Testis (tissue), 3 donors: ENCODE results near the gene PSMD1. TPM values are rescaled to one million over a fixed set of nuclear protein-coding genes. Genes with fewer than 3 reads are reported as not detected.

Source experiments
- DNase-seq: peaks from one replicate; pipeline ENCODE4 v3.0.0-alpha.2; 2019
- H3K27ac ChIP-seq, 2 donors: fragments of 200-600 bp; sonication (generic); one replicate each; pipeline ENCODE4 v1.5.1; 2019
- H3K27me3 ChIP-seq: fragments of 200-600 bp; sonication (generic); one replicate; pipeline ENCODE4 v1.5.1; 2019
- H3K36me3 ChIP-seq: fragments of 200-600 bp; sonication (generic); one replicate; pipeline ENCODE4 v1.5.1; 2017; ENCODE audit warnings: low read depth; ENCODE audit errors: missing control alignments
- H3K4me1 ChIP-seq: fragments of 200-600 bp; sonication (generic); one replicate; pipeline ENCODE4 v1.5.1; 2019
- H3K4me3 ChIP-seq, 2 donors: fragments of 200-600 bp; sonication (generic); one replicate each; pipeline ENCODE4 v1.5.1; 2017 to 2019
- H3K9me3 ChIP-seq: fragments of 200-600 bp; sonication (generic); one replicate; pipeline ENCODE4 v1.5.1; 2017
- CTCF ChIP-seq, 3 experiments: fragments of 450-650 bp in 2 of 3; fragments of 200-600 bp in 1 of 3; sonication (generic) in 1 of 3; IDR thresholded peaks; one replicate each; pipeline ENCODE4 v1.5.1; 2016 to 2019; ENCODE audit warnings: antibody characterized with exemption in 3 of 3, mild to moderate bottlenecking in 2 of 3, moderate library complexity in 1 of 3
- POLR2A ChIP-seq: fragments of 450-650 bp; IDR thresholded peaks from one replicate; pipeline ENCODE4 v1.6.1; 2017; ENCODE audit warnings: antibody characterized with exemption, mild to moderate bottlenecking, moderate library complexity
- WGBS, 2 donors: methylation state at CpG; one replicate each; pipeline ENCODE4 v1.1.5; 2018; 5-methylcytosine and 5-hydroxymethylcytosine counted together
- intact Hi-C: fragments of 100-400 bp; cut with DNase I; formaldehyde crosslinking; loops from one replicate; pipeline ENCODE4 v1.15.1; 2023; ENCODE audit warnings: low total_unique reads
- polyA plus RNA-seq: library from polyadenylated mRNA; stranded (reverse); fragments of 350-450 nt; fragmentation: Illumina TruSeq; extraction: RNeasy Lipid Tissue Mini Kit (QIAGEN cat#74804); gene quantifications from one replicate; pipeline ENCODE4 v1.2.3, GENCODE V29; 2014; ENCODE audit warnings: low read depth, low replicate concordance; ENCODE audit not compliant: insufficient read depth
- total RNA-seq, 2 donors: library from RNA; depleted of rRNA; stranded (reverse); fragments of >200 nt; gene quantifications; one replicate each; pipeline ENCODE4 v1.2.3, GENCODE V29; 2016

PSMD1 gene
- total and polyA plus RNA-seq, 3 donors from 2014 or later = 60.8 to 69.6 (median 66.8) TPM

DNA sequence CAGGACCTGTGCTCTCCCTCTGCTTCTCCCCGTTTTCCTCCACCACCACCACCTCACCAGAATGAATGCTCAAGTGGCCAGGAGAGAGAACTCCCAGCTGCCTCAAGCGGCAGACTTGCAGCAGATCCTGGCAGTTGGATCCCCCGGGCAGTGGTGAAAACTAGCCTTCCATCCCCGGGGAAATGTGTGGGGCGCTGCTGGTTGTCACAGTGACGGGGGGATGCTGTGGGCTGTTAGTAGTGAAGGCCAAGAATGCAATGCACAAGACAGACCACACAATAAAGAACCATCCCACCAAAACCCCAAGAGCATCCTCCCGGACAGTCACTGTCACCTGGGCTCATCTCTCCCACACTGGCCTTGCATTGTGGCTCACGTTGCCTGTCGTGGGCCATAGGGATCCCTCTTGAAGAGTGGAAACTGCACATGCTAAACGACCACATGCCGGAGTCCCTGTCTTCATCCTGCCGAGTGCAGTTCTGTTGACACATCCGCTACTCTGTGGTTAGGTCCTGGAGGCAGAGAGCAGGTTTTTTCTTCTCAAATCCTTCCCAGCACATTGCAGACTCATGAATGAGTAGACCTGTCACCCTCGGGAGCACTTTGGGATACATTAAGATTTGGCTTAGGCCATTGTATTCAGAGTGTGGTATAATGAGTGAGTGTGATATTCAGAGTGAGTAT lies 47.3 kb upstream of the PSMD1 start:
- Histone ChIP-seq H3K27me3 (no peaks in the 10 kb centered on the region), H3K27ac (no peak overlapping the region), H3K9me3 (no peaks in the 10 kb centered on the region), H3K4me1 (no peaks in the 10 kb centered on the region), H3K4me3 (no peak overlapping the region), H3K36me3 (no peaks in the 10 kb centered on the region)
- WGBS, 2 donors = 66 to 73% methylated on average over 8 to 14 of the region's 14 CpGs
- DNase-seq = no peak
- TF ChIP-seq CTCF (IDR thresholded peaks at IDR 0.05) = no peak
- TF ChIP-seq POLR2A = no peak
- intact Hi-C loops = no loop called here

- no peaks in the 10 kb centered on the region for H3K9me3 ChIP-seq
- H3K4me1 ChIP-seq = no peaks in the 10 kb centered on the region
- WGBS, 2 donors = 61 to 64% methylated on average over 2 of the region's 2 CpGs
- H3K36me3 ChIP-seq = no peaks in the 10 kb centered on the region
- no peak for DNase-seq
- no peak overlapping the region for H3K27ac ChIP-seq
- H3K27me3 ChIP-seq = no peaks in the 10 kb centered on the region
- TF ChIP-seq CTCF (IDR thresholded peaks at IDR 0.05) = no peak
- no peak for TF ChIP-seq POLR2A
- no peak overlapping the region for H3K4me3 ChIP-seq
- intact Hi-C loops = no loop called here
These were observed 46.4 kb upstream of the PSMD1 start for GRCh38 chr2:231010201-231010730.

- intact Hi-C loops = no loop called here
- WGBS, 2 donors = 0 to 58% methylated on average over 1 to 2 of the region's 2 CpGs
- Histone ChIP-seq H3K27ac (no peak overlapping the region), H3K4me3 (no peak overlapping the region), H3K9me3 (no peaks in the 10 kb centered on the region), H3K4me1 (no peaks in the 10 kb centered on the region), H3K36me3 (no peaks in the 10 kb centered on the region), H3K27me3 (no peaks in the 10 kb centered on the region)
- DNase-seq = no peak
- TF ChIP-seq POLR2A (no peak), CTCF (IDR thresholded peaks at IDR 0.05) (no peak)
These were observed 45.1 kb upstream of the PSMD1 start for GRCh38 chr2:231011526-231011925.

- no peaks in the 10 kb centered on the region for H3K9me3 ChIP-seq
- H3K4me1 ChIP-seq = no peaks in the 10 kb centered on the region
- no peak overlapping the region for H3K27ac ChIP-seq
- H3K4me3 ChIP-seq = no peak overlapping the region
- TF ChIP-seq POLR2A (no peak), CTCF (IDR thresholded peaks at IDR 0.05) (no peak)
- no peak for DNase-seq
- no peaks in the 10 kb centered on the region for H3K27me3 ChIP-seq
- 57 to 64% methylated on average over 3 of the region's 3 CpGs for WGBS, 2 donors
- intact Hi-C loops = no loop called here
- no peaks in the 10 kb centered on the region for H3K36me3 ChIP-seq
These were observed 44.2 kb upstream of the PSMD1 start for GRCh38 chr2:231012463-231012862.

DNA sequence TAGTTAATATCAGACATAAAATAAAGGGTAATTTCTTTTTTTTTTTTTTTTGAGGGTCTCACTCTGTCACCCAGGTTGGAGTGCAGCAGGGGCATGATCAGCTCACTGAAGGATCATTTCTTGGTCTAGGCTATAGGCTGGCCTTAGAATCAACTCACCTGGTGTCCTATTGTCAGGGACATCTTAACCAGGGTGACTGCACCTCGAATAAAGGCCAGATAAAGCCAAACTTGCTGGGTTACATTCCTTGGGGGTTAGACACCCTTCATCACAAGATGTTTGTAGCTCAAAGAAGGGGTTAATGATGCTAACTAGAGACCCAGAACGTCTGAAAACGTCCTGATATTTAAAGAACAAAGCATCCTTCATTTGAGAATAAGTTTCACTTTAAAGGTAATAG lies 42.8 kb upstream of the PSMD1 start:
- H3K9me3 ChIP-seq = no peaks in the 10 kb centered on the region
- H3K4me3 ChIP-seq = no peak overlapping the region
- no peaks in the 10 kb centered on the region for H3K27me3 ChIP-seq
- intact Hi-C loops = no loop called here
- WGBS, 2 donors = 41 to 45% methylated on average over 3 of the region's 3 CpGs
- H3K36me3 ChIP-seq = no peaks in the 10 kb centered on the region
- TF ChIP-seq CTCF (IDR thresholded peaks at IDR 0.05) (no peak), POLR2A (no peak)
- H3K4me1 ChIP-seq = no peaks in the 10 kb centered on the region
- DNase-seq = no peak
- no peak overlapping the region for H3K27ac ChIP-seq
